ENCODE measurements around the gene IQCF6. TPM values are rescaled to one million over a fixed set of nuclear protein-coding genes. Genes with fewer than 3 reads are reported as not detected.

Gene IQCF6
- polyA plus RNA-seq: not detected

GRCh38 chr3:51779137-51779536 lies at the start of gene IQCF6:
Gene IQCF6, minus strand, starts transcription at chr3:51779237. Its CDS starts 13 bp downstream, at chr3:51779224.
- Mint-ChIP-seq H3K4me3 (peak within 1 kb of the TSS in 2 of 4 donors; percentile 0 to 53), H3K9me3 (no peaks in the 10 kb centered on the region), H3K27me3 (peaks cover 25% of the 10 kb centered on the region), H3K27ac (no peak within 1 kb of the TSS), H3K36me3 (peaks cover 3% of the 10 kb centered on the region), H3K4me1 (no peaks in the 10 kb centered on the region)

DNA sequence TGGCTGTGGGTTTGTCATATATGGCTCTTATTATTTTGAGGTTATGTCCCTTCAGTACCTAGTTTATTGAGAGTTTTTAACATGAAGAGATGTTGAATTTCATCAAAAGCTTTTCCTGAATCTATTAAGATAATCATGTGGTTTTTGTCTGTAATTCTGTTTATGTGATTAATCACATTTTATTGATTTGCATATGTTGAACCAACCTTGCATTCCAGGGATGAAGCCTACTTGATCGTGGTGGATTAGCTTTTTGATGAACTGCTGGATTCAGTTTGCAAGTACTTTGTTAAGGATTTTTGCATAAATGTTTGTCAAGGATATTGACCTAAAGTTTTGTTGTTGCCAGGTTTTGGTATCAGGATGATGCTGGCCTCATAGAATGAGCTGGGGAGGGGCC lies 49.3 kb upstream of the IQCF6 start:
- H3K36me3 Mint-ChIP-seq: no peaks in the 10 kb centered on the region
- H3K4me1 Mint-ChIP-seq: no peaks in the 10 kb centered on the region
- H3K27me3 Mint-ChIP-seq: peaks cover 21% of the 10 kb centered on the region
- no peak overlapping the region for H3K27ac Mint-ChIP-seq
- no peak overlapping the region for H3K4me3 Mint-ChIP-seq
- peaks cover 2 to 10% (median 10%) of the 10 kb centered on the region in 3 donors for H3K9me3 Mint-ChIP-seq

DNA sequence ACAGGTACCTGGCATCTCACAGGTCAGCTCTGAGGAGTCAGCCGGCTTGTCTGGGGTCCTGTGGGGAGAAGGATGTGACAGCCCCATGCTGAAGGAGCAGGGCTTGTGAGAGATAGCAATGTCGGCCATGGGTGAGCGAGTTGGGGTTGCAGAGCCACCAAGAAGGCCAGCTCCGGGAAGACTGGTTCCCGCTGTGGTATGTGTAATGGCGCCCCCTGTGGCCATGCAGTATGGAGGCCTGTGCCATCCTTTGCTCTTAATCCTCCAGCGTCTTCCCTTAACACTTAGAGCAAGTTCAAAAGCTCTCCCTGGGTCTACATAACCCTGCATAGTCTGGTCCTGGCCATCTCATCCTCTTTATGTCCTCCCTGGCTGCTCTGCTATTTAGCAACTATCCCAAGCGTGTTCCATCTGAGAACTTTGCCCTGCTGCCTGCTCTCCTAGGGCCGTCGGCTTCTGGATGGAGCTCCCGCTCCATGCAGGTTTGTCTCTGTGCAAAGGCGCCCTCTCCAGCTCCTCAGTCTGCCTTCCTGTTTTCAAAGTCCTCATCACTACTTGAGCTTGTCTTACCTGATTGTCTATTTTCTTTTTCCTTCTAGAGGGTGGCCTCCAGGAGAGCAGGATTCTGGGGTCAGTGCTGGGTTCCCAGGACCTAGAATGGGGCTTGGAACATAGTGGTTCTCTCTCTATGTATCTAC lies 40.8 kb upstream of the IQCF6 start:
- peaks cover 52% of the 10 kb centered on the region for H3K27me3 Mint-ChIP-seq
- H3K27ac Mint-ChIP-seq: no peak overlapping the region

GRCh38 chr3:51819151-51819550 lies 40.1 kb upstream of the IQCF6 start:
- H3K27me3 Mint-ChIP-seq: peaks cover 50% of the 10 kb centered on the region
- H3K9me3 Mint-ChIP-seq: peaks cover 3 to 11% (median 5%) of the 10 kb centered on the region in 3 donors
- no peak overlapping the region for H3K27ac Mint-ChIP-seq
- no peaks in the 10 kb centered on the region for H3K4me1 Mint-ChIP-seq
- peaks cover 2% of the 10 kb centered on the region for H3K36me3 Mint-ChIP-seq
- H3K4me3 Mint-ChIP-seq: no peak overlapping the region

More for the DNA sequence above, 40.8 kb upstream of the IQCF6 start:
- H3K4me1 Mint-ChIP-seq: no peaks in the 10 kb centered on the region
- peaks cover 2% of the 10 kb centered on the region for H3K36me3 Mint-ChIP-seq
- no peak overlapping the region for H3K4me3 Mint-ChIP-seq
- peaks cover 3 to 11% (median 5%) of the 10 kb centered on the region in 3 donors for H3K9me3 Mint-ChIP-seq

- Mint-ChIP-seq H3K27me3 (peaks cover 36% of the 10 kb centered on the region), H3K27ac (no peak overlapping the region), H3K9me3 (peaks cover 3 to 7% (median 5%) of the 10 kb centered on the region in 3 donors), H3K4me3 (no peak overlapping the region), H3K4me1 (no peaks in the 10 kb centered on the region), H3K36me3 (peaks cover 2% of the 10 kb centered on the region)
These were observed 38.3 kb upstream of the IQCF6 start for GRCh38 chr3:51817375-51817774.

GRCh38 chr3:51816723-51817122 lies 37.7 kb upstream of the IQCF6 start:
- Mint-ChIP-seq H3K27me3 (peaks cover 34% of the 10 kb centered on the region), H3K36me3 (peaks cover 1% of the 10 kb centered on the region), H3K4me1 (no peaks in the 10 kb centered on the region), H3K27ac (no peak overlapping the region), H3K4me3 (no peak overlapping the region), H3K9me3 (peaks cover 3 to 9% (median 3%) of the 10 kb centered on the region in 3 donors)

GRCh38 chr3:51815614-51816013 lies 36.6 kb upstream of the IQCF6 start:
- peaks cover 28% of the 10 kb centered on the region for H3K27me3 Mint-ChIP-seq
- H3K9me3 Mint-ChIP-seq: peaks cover 0 to 9% (median 0%) of the 10 kb centered on the region in 3 donors
- no peaks in the 10 kb centered on the region for H3K4me1 Mint-ChIP-seq
- no peak overlapping the region for H3K27ac Mint-ChIP-seq
- H3K4me3 Mint-ChIP-seq: no peak overlapping the region
- H3K36me3 Mint-ChIP-seq: no peaks in the 10 kb centered on the region

DNA sequence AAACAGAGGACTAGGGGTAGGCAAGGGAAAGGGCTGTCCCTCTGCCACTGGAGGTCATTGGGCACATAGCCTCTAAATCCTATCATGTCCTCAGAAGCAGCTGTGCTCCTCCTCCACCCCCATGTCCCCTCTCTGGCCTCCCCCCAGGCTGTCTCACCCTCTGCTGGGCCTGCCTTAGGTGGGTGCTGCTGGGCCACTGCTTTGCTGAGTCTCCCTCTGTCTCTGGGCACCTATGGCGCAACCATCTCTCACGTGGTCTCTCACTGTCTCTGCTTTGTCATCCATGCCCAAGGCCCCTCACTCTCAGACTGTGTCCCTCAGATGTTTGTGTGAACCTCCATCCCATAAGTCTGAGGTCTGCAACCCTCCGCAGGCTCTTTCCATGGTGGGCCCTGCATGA lies 35.0 kb upstream of the IQCF6 start:
- H3K36me3 Mint-ChIP-seq: no peaks in the 10 kb centered on the region
- no peak overlapping the region for H3K27ac Mint-ChIP-seq
- H3K9me3 Mint-ChIP-seq: peaks cover 0 to 5% (median 0%) of the 10 kb centered on the region in 3 donors
- no peak overlapping the region for H3K4me3 Mint-ChIP-seq
- peaks cover 24% of the 10 kb centered on the region for H3K27me3 Mint-ChIP-seq
- no peaks in the 10 kb centered on the region for H3K4me1 Mint-ChIP-seq

DNA sequence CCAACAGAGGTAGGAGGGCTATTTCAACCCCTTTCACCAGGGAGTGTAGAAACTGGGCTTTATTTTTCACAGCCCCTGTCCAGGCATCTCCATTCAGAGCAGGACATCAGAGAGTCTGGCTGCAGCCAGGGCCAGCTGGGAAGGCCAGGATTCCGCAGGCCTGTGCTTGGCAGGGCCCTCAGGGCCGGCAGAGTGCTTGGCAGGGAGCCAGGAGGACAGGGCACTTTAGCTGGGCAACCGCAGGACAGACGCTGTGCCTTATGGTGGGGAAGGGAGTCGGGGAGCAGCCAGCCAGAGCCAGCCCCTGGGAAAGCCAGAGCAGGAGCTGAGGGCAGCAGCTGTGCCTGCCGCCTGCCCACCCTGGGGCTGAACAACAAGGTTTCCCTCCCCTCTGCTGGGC lies 34.5 kb upstream of the IQCF6 start:
- H3K27ac Mint-ChIP-seq: no peak overlapping the region

GRCh38 chr3:51808934-51809333 lies 29.9 kb upstream of the IQCF6 start:
- no peak overlapping the region for H3K4me3 Mint-ChIP-seq
- H3K4me1 Mint-ChIP-seq: no peaks in the 10 kb centered on the region
- H3K9me3 Mint-ChIP-seq: peaks cover 0 to 6% (median 4%) of the 10 kb centered on the region in 3 donors
- no peaks in the 10 kb centered on the region for H3K36me3 Mint-ChIP-seq
- H3K27ac Mint-ChIP-seq: no peak overlapping the region
- peaks cover 2% of the 10 kb centered on the region for H3K27me3 Mint-ChIP-seq

More for the DNA sequence above, 34.5 kb upstream of the IQCF6 start:
- H3K9me3 Mint-ChIP-seq: peaks cover 0 to 5% (median 0%) of the 10 kb centered on the region in 3 donors
- peaks cover 20% of the 10 kb centered on the region for H3K27me3 Mint-ChIP-seq
- H3K4me3 Mint-ChIP-seq: no peak overlapping the region
- H3K4me1 Mint-ChIP-seq: no peaks in the 10 kb centered on the region
- no peaks in the 10 kb centered on the region for H3K36me3 Mint-ChIP-seq

DNA sequence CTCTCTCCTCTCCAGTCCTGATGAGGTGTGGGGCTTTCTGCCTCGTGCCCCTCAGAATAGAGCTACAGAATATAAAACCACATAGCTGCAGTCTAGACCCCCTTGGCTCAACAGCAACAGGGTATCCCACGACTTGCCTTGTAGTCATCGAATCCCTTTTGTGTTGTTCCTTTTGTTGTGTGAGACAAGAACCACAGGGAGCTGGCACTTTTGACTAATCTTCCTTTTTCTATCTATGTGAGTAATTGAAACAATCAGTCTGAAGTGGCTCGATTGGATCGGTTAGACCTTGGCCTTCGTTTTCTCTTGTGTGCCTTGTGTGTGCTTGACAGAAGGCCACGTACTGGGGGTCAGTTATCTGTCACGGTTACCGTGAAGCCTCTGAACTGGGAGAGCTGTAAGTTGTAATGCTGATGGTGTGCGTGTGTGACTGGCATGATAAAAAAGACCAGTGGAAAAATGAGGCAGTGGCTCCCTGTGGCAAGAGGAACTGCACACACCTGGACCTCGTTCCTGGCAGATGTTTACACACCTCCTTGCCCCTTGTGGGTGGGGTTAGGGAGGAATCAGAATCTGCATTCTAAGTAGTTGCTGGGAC lies 23.2 kb upstream of the IQCF6 start:
- Mint-ChIP-seq H3K9me3 (no peaks in the 10 kb centered on the region), H3K27ac (no peak overlapping the region), H3K27me3 (peaks cover 8% of the 10 kb centered on the region), H3K4me3 (no peak overlapping the region), H3K4me1 (peaks cover 0 to 2% (median 0%) of the 10 kb centered on the region in 3 donors), H3K36me3 (no peaks in the 10 kb centered on the region)

DNA sequence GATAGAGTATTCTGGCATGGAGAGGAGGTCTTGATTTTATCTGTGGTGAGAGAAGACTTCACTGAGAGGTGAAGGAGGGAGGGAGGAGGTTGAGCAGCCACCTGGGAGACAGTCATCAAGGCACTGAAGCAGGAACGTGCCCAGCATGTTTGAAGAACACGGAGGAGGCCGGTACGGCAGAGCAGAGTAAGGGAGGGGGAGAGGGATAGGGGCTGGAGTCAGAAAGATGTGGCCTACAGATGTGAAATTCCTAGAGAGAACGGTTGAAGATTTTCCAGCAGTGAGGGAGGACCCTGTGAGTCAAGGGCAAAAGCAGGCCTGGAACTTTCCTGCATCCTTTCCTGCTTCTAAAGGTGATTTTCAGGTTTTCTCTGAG lies 21.7 kb upstream of the IQCF6 start:
- peaks cover 6% of the 10 kb centered on the region for H3K27me3 Mint-ChIP-seq
- H3K36me3 Mint-ChIP-seq: no peaks in the 10 kb centered on the region
- no peaks in the 10 kb centered on the region for H3K9me3 Mint-ChIP-seq
- H3K4me3 Mint-ChIP-seq: no peak overlapping the region
- no peak overlapping the region for H3K27ac Mint-ChIP-seq
- peaks cover 0 to 2% (median 0%) of the 10 kb centered on the region in 3 donors for H3K4me1 Mint-ChIP-seq

DNA sequence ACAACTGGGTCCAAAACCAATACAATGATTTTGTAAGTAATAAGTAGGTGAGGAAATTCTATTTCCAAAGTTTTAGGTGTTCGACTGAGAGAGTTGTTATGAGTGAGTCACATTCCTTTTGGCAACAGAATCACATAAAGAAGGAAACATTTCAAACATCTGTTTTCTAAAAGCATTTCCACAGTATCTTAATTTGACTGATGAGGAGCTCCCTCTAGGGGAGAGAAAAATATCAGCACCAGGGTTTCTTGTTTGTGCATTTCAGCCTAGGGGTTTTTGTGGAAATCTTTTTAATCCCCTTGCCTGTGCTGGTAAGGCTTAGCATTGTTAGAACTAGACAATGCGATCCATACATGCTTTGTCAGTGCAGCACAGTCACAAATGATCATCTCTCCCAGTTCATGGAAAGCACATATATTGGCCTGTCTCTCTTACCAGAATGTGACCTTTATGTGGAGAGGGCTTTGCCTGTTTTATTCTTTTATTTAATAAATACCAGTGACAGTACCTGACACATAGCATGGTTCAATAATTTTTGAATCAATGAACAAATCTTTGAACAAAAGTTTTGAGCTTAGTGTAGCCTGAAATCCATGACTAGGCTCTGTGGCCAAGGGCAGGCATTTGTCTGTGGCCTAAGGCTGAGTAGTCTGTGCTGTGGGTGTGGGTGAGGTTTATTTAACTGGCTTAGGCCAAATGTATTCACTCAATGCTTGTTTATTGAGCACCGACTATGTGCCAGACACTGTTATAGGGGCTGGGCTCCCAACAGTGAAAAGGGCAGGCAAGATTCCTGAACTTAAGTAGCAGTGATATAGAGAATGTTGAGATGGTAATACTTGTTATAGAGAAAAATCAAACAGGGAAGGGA lies 21.1 kb upstream of the IQCF6 start:
- H3K4me3 Mint-ChIP-seq: no peak overlapping the region
- H3K36me3 Mint-ChIP-seq: no peaks in the 10 kb centered on the region
- peaks cover 6% of the 10 kb centered on the region for H3K27me3 Mint-ChIP-seq
- no peaks in the 10 kb centered on the region for H3K9me3 Mint-ChIP-seq
- H3K4me1 Mint-ChIP-seq: peaks cover 0 to 2% (median 0%) of the 10 kb centered on the region in 3 donors
- H3K27ac Mint-ChIP-seq: no peak overlapping the region

- Mint-ChIP-seq H3K36me3 (no peaks in the 10 kb centered on the region), H3K27ac (peak overlapping the region in 1 of 3 donors; percentile 40), H3K4me1 (peaks cover 0 to 2% (median 0%) of the 10 kb centered on the region in 3 donors)
These were observed 19.4 kb upstream of the IQCF6 start for GRCh38 chr3:51798411-51798963.

DNA sequence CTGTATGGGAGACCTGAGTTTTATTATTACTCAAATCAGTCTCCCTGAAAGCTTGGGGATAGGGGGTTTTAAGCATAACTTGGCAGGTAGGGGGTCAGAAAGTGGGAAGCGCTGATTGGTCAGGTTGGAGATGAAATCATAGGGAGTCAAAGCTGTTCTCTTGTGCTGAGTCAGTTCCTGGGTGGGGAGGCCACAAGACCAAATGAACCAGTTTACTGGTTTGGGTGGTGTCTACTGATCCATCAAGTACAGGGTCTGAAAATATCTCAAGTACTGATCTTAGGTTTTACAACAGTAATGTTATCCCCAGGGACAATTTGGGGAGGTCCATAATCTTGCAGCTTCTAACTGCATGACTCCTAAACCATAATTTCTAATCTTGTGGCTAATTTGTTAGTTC lies 17.8 kb upstream of the IQCF6 start:
- Mint-ChIP-seq H3K27me3 (peaks cover 5% of the 10 kb centered on the region), H3K9me3 (no peaks in the 10 kb centered on the region), H3K4me1 (peaks cover 0 to 2% (median 0%) of the 10 kb centered on the region in 3 donors), H3K27ac (no peak overlapping the region), H3K36me3 (no peaks in the 10 kb centered on the region), H3K4me3 (no peak overlapping the region)

More at GRCh38 chr3:51798411-51798963, 19.4 kb upstream of the IQCF6 start:
- no peaks in the 10 kb centered on the region for H3K9me3 Mint-ChIP-seq
- peaks cover 5% of the 10 kb centered on the region for H3K27me3 Mint-ChIP-seq
- no peak overlapping the region for H3K4me3 Mint-ChIP-seq
